GM23248 (cell line): ENCODE measurements around the gene HJV.

ENCODE experiments used
- EZH2 ChIP-seq: fragments of 200-600 bp; sonication (generic); IDR thresholded peaks from 2 replicates; pipeline ENCODE4 v1.6.1; 2018; ENCODE audit warnings: antibody characterized with exemption, mild to moderate bottlenecking; ENCODE audit not compliant: insufficient read depth, poor library complexity, severe bottlenecking
- EZH2phosphoT487 ChIP-seq: fragments of 200-600 bp; sonication (generic); IDR thresholded peaks from 2 replicates; pipeline ENCODE4 v1.6.1; 2018; ENCODE audit warnings: antibody characterized with exemption, moderate library complexity, mild to moderate bottlenecking, low read depth; ENCODE audit not compliant: insufficient read depth

- TF ChIP-seq EZH2: no peak
- no peak for TF ChIP-seq EZH2phosphoT487
Observed at GRCh38 chr1:146029117-146029516, 7.6 kb upstream of the HJV start.
